Hepatocyte (in vitro differentiated cells): ENCODE measurements around the gene SRRT.

ENCODE experiments used
- EZH2 ChIP-seq: fragments of 200-600 bp; sonication (generic); IDR thresholded peaks from 2 replicates; pipeline ENCODE4 v1.6.1; 2016; ENCODE audit warnings: antibody characterized with exemption, mild to moderate bottlenecking, borderline replicate concordance
- TF ChIP-seq, protein P1 (sequence below): fragments of 200-600 bp; sonication (generic); IDR thresholded peaks from 2 replicates; pipeline ENCODE4 v1.5.1; 2016; ENCODE audit warnings: antibody characterized with exemption, mild to moderate bottlenecking; ENCODE audit not compliant: poor library complexity

DNA sequence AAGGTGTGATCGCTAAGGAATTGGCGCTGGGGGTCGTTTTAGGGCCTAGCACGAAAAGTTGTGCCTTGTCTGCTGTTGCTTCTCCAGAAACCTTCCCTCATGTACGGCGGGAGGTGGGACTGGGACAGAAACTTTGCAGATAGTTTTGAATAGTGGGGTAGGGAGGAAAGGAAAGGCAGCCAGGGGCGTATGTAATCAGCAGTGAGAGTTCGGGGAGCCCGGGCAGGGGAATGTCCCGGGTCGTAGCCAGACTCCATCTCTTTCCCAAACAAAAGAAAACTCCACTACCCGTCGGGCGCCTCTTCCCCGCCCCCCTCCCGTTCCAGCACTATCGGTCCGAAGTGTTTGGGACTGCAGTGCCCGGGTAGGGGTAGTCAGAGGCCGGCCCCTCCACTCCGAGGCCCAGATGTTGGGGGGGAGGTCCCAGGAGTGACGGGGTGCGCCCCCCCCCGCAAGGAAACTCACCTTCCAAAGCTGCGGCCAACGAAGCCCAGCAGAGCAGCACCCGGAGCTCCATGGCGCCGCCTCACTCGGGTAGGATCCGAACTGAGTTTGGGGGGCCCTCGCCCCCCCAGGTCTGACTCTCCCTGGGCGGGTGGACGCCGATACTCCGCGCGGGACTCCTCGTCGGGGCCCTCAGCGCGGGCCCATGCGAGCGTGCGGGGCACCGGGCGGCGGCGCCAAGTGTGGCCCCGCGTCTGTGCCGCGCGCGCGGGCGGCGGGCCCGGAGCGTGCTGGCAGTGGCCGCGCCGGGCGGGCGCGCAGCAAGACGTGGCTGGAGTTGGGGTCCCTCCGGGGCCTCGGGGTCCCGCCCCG lies 48.2 kb upstream of the SRRT start:
- TF ChIP-seq EZH2 = no peak
- TF ChIP-seq, protein P1, sequence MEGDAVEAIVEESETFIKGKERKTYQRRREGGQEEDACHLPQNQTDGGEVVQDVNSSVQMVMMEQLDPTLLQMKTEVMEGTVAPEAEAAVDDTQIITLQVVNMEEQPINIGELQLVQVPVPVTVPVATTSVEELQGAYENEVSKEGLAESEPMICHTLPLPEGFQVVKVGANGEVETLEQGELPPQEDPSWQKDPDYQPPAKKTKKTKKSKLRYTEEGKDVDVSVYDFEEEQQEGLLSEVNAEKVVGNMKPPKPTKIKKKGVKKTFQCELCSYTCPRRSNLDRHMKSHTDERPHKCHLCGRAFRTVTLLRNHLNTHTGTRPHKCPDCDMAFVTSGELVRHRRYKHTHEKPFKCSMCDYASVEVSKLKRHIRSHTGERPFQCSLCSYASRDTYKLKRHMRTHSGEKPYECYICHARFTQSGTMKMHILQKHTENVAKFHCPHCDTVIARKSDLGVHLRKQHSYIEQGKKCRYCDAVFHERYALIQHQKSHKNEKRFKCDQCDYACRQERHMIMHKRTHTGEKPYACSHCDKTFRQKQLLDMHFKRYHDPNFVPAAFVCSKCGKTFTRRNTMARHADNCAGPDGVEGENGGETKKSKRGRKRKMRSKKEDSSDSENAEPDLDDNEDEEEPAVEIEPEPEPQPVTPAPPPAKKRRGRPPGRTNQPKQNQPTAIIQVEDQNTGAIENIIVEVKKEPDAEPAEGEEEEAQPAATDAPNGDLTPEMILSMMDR = no peak
